Neural cell (in vitro differentiated cells): Measurements from ENCODE around the gene GATA2. TPM values are rescaled to one million over a fixed set of nuclear protein-coding genes. Genes with fewer than 3 reads are reported as not detected.

ENCODE experiments used
- H2AFZ ChIP-seq: fragments of 200-600, 300-800 bp; sonication (generic), shearing (Covaris generic); 2 replicates; pipeline ENCODE4 v1.6.0; 2014; ENCODE audit warnings: low read depth, mild to moderate bottlenecking, antibody characterized with exemption, low read length, moderate library complexity
- H3F3A ChIP-seq: fragments of 200-600 bp; shearing (Covaris generic); 2 replicates; pipeline ENCODE4 v1.6.1; 2016; ENCODE audit warnings: mild to moderate bottlenecking, moderate library complexity, mixed read lengths, antibody characterized with exemption, low read length; ENCODE audit not compliant: insufficient read depth, poor library complexity, severe bottlenecking
- H3K27ac ChIP-seq: fragments of 200-600, 300-800 bp; sonication (generic), shearing (Covaris generic); 2 replicates; pipeline ENCODE4 v1.5.1; 2014; ENCODE audit warnings: mild to moderate bottlenecking, low read length, moderate library complexity
- H3K27me3 ChIP-seq: fragments of 300-800, 200-600 bp; sonication (generic), shearing (Covaris generic); 2 replicates; pipeline ENCODE4 v1.6.0; 2014; ENCODE audit warnings: mild to moderate bottlenecking, low read depth, low read length, moderate library complexity; ENCODE audit not compliant: insufficient read depth
- H3K36me3 ChIP-seq: fragments of 300-800, 200-600 bp; sonication (generic), shearing (Covaris generic); 2 replicates; pipeline ENCODE4 v1.5.1; 2014; ENCODE audit warnings: mild to moderate bottlenecking, antibody characterized with exemption, low read length, moderate library complexity; ENCODE audit not compliant: insufficient read depth
- H3K4me2 ChIP-seq: fragments of 300-800, 200-600 bp; sonication (generic), shearing (Covaris generic); 2 replicates; pipeline ENCODE4 v1.6.0; 2014; ENCODE audit warnings: mild to moderate bottlenecking, low read length
- H3K4me3 ChIP-seq: fragments of 300-800, 200-600 bp; sonication (generic), shearing (Covaris generic); 2 replicates; pipeline ENCODE4 v1.5.1; 2014; ENCODE audit warnings: mild to moderate bottlenecking, low read length, moderate library complexity
- H3K79me2 ChIP-seq: fragments of 200-600 bp; shearing (Covaris generic); replicated peaks from 2 replicates; pipeline ENCODE4 v1.6.0; 2014; ENCODE audit warnings: mild to moderate bottlenecking, low read length, moderate library complexity; ENCODE audit not compliant: insufficient read depth
- H3K9ac ChIP-seq: fragments of 300-800, 200-600 bp; sonication (generic), shearing (Covaris generic); 2 replicates; pipeline ENCODE4 v1.6.1; 2016; ENCODE audit warnings: mild to moderate bottlenecking, low read length, mixed read lengths
- H3K9me2 ChIP-seq: fragments of 200-600 bp; shearing (Covaris generic); 2 replicates; pipeline ENCODE4 v1.6.1; 2016; ENCODE audit warnings: mild to moderate bottlenecking, low read length, mixed read lengths; ENCODE audit not compliant: insufficient read depth
- H3K9me3 ChIP-seq: fragments of 200-600, 300-800 bp; sonication (generic), shearing (Covaris generic); 2 replicates; pipeline ENCODE4 v1.6.1; 2016; ENCODE audit warnings: mild to moderate bottlenecking, mixed run types, low read length, moderate library complexity, mixed read lengths
- H4K20me1 ChIP-seq: fragments of 200-600 bp; shearing (Covaris generic); 2 replicates; pipeline ENCODE4 v1.6.1; 2016; ENCODE audit warnings: mild to moderate bottlenecking, mixed run types; ENCODE audit not compliant: insufficient read depth
- EP300 ChIP-seq: fragments of 450-650 bp; conservative IDR thresholded peaks from 2 replicates; pipeline ENCODE4 v1.6.1; 2014; ENCODE audit warnings: antibody characterized with exemption, mild to moderate bottlenecking, moderate library complexity; ENCODE audit not compliant: poor library complexity, severe bottlenecking
- EZH2 ChIP-seq: fragments of 200-600, 300-800 bp; shearing (Covaris generic), sonication (generic); IDR thresholded peaks from 2 replicates; pipeline ENCODE4 v1.6.1; 2014; ENCODE audit warnings: antibody characterized with exemption, low read length, borderline replicate concordance, mild to moderate bottlenecking; ENCODE audit not compliant: insufficient read depth, poor library complexity, severe bottlenecking
- MXI1 ChIP-seq: fragments of 450-650 bp; conservative IDR thresholded peaks from 2 replicates; pipeline ENCODE4 v1.6.1; 2014; ENCODE audit warnings: antibody characterized with exemption, mild to moderate bottlenecking; ENCODE audit not compliant: poor library complexity, severe bottlenecking
- POLR2AphosphoS5 ChIP-seq: IDR thresholded peaks from 2 replicates; pipeline ENCODE4 v1.6.1; 2012
- RAD21 ChIP-seq: fragments of 450-650 bp; conservative IDR thresholded peaks from 2 replicates; pipeline ENCODE4 v1.6.1; 2014; ENCODE audit warnings: antibody characterized with exemption, mild to moderate bottlenecking, moderate library complexity
- SMC3 ChIP-seq: fragments of 450-650 bp; conservative IDR thresholded peaks from 2 replicates; pipeline ENCODE4 v1.6.1; 2014; ENCODE audit warnings: antibody characterized with exemption, mild to moderate bottlenecking, moderate library complexity; ENCODE audit not compliant: poor library complexity
- TAF1 ChIP-seq: IDR thresholded peaks from 2 replicates; pipeline ENCODE4 v1.6.1; 2012; ENCODE audit warnings: low read depth
- polyA plus RNA-seq: library from polyadenylated mRNA; depleted of rRNA; stranded (reverse); fragments of >200 nt; gene quantifications from 2 replicates; pipeline ENCODE4 v1.2.3, GENCODE V29; 2014
- TF ChIP-seq, protein P1 (sequence below): IDR thresholded peaks from 2 replicates; pipeline ENCODE4 v1.6.1; 2012; ENCODE audit warnings: borderline replicate concordance
- TF ChIP-seq, protein P2 (sequence below): fragments of 450-650 bp; IDR thresholded peaks from 2 replicates; pipeline ENCODE4 v1.5.1; 2014; ENCODE audit warnings: antibody characterized with exemption, mild to moderate bottlenecking, moderate library complexity; ENCODE audit not compliant: poor library complexity, severe bottlenecking

The GATA2 gene
- polyA plus RNA-seq, 1 donor from 2014 or later: not detected

DNA sequence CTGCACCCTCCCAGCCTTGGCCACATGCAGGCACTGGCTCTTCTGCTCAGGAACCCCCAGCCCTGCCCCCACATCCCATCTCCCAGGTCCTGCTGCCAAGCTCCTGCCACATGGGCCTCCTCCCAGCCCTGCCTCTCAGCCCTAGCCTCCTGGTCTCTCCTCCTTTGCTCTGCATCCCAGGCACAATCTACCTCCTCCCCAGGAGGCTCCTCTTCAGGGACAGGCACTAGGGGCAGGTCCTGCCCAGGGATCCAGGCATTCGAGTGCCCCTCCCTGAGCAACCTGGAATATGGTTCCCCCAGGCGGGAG, 38.7 kb downstream of the GATA2 start:
- Histone ChIP-seq H3F3A (no peaks in the 10 kb centered on the region), H3K36me3 (no peaks in the 10 kb centered on the region), H3K9me3 (no peaks in the 10 kb centered on the region), H3K27me3 (no peaks in the 10 kb centered on the region), H3K9ac (no peak overlapping the region), H3K79me2 (no peaks in the 10 kb centered on the region), H3K4me3 (no peak overlapping the region), H3K4me2 (no peak overlapping the region), H2AFZ (no peak overlapping the region), H3K9me2 (no peaks in the 10 kb centered on the region), H4K20me1 (no peaks in the 10 kb centered on the region), H3K27ac (no peak overlapping the region)
- TF ChIP-seq RAD21: no peak
- TF ChIP-seq EZH2: no peak
- TF ChIP-seq EP300: no peak

DNA sequence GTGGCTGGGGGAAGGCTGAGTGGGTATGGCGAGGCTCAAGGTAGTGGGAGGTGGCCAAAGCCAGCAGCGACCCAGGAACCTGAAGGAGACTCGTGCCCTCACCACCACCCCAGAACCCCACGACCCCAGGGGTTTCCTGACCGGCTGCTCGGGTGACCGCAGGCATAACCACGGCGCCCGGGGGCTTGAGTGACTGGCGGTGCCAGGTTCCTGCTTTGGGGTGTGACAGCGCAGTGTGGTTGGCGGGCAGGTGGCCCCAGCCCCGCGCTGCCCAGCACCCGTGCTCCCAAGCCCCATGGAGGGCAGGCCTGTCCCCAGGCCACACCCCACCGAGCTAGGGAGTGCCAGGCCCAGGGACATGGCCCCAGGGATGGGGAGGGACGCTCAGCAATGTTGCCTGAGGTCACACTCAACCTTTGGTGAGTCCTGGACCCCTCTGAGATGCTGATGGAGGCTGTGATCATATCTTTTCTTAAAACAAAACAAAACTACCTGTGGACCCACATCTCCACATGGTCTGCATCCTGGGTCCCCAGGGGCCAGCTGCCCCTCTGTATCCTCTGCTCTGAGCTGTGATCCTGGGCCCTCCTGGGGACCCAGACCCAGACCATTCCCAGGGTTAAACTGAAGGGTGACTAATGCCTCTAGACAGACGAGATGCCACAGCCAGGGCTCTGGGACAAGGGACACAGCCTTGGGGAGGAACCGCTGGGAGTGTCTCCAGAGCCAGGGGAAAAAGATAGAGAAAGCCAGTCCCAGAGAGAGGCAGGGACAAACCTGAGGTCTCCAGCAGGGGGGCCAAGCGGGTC, 39.3 kb downstream of the GATA2 start:
- Histone ChIP-seq H3F3A (no peaks in the 10 kb centered on the region), H3K36me3 (no peaks in the 10 kb centered on the region), H3K9ac (no peak overlapping the region), H3K79me2 (no peaks in the 10 kb centered on the region), H4K20me1 (no peaks in the 10 kb centered on the region), H3K9me3 (no peaks in the 10 kb centered on the region), H3K27me3 (no peaks in the 10 kb centered on the region), H3K9me2 (no peaks in the 10 kb centered on the region), H3K4me2 (no peak overlapping the region), H3K27ac (no peak overlapping the region), H3K4me3 (no peak overlapping the region), H2AFZ (no peak overlapping the region)
- TF ChIP-seq, protein P1, sequence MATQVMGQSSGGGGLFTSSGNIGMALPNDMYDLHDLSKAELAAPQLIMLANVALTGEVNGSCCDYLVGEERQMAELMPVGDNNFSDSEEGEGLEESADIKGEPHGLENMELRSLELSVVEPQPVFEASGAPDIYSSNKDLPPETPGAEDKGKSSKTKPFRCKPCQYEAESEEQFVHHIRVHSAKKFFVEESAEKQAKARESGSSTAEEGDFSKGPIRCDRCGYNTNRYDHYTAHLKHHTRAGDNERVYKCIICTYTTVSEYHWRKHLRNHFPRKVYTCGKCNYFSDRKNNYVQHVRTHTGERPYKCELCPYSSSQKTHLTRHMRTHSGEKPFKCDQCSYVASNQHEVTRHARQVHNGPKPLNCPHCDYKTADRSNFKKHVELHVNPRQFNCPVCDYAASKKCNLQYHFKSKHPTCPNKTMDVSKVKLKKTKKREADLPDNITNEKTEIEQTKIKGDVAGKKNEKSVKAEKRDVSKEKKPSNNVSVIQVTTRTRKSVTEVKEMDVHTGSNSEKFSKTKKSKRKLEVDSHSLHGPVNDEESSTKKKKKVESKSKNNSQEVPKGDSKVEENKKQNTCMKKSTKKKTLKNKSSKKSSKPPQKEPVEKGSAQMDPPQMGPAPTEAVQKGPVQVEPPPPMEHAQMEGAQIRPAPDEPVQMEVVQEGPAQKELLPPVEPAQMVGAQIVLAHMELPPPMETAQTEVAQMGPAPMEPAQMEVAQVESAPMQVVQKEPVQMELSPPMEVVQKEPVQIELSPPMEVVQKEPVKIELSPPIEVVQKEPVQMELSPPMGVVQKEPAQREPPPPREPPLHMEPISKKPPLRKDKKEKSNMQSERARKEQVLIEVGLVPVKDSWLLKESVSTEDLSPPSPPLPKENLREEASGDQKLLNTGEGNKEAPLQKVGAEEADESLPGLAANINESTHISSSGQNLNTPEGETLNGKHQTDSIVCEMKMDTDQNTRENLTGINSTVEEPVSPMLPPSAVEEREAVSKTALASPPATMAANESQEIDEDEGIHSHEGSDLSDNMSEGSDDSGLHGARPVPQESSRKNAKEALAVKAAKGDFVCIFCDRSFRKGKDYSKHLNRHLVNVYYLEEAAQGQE: no peak
- TF ChIP-seq EZH2 (no peak), SMC3 (no peak), MXI1 (no peak), EP300 (no peak), POLR2AphosphoS5 (no peak), TAF1 (no peak), RAD21 (no peak)
- TF ChIP-seq, protein P2, sequence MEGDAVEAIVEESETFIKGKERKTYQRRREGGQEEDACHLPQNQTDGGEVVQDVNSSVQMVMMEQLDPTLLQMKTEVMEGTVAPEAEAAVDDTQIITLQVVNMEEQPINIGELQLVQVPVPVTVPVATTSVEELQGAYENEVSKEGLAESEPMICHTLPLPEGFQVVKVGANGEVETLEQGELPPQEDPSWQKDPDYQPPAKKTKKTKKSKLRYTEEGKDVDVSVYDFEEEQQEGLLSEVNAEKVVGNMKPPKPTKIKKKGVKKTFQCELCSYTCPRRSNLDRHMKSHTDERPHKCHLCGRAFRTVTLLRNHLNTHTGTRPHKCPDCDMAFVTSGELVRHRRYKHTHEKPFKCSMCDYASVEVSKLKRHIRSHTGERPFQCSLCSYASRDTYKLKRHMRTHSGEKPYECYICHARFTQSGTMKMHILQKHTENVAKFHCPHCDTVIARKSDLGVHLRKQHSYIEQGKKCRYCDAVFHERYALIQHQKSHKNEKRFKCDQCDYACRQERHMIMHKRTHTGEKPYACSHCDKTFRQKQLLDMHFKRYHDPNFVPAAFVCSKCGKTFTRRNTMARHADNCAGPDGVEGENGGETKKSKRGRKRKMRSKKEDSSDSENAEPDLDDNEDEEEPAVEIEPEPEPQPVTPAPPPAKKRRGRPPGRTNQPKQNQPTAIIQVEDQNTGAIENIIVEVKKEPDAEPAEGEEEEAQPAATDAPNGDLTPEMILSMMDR: no peak
